GM23248 (cell line): ENCODE results near the gene NDUFS7. TPM values are rescaled to one million over a fixed set of nuclear protein-coding genes. Genes with fewer than 3 reads are reported as not detected.

Experiments
- DNase-seq: peaks from one replicate; pipeline ENCODE4 v3.0.0-alpha.2; 2015
- H2AFZ ChIP-seq: fragments of 200-600 bp; sonication (generic); 2 replicates; pipeline ENCODE4 v1.6.1; 2016; ENCODE audit warnings: antibody characterized with exemption
- H3F3A ChIP-seq: fragments of 200-600 bp; sonication (generic); 2 replicates; pipeline ENCODE4 v1.6.1; 2016; ENCODE audit warnings: mild to moderate bottlenecking, antibody characterized with exemption, mixed run types; ENCODE audit not compliant: insufficient read depth
- H3K27ac ChIP-seq: fragments of 200-600 bp; sonication (generic); 2 replicates; pipeline ENCODE4 v1.5.1; 2016; ENCODE audit warnings: mild to moderate bottlenecking
- H3K27me3 ChIP-seq: fragments of 200-600 bp; sonication (generic); replicated peaks from 2 replicates; pipeline ENCODE4 v1.6.1; 2016; ENCODE audit warnings: mild to moderate bottlenecking; ENCODE audit not compliant: insufficient read depth
- H3K36me3 ChIP-seq: fragments of 200-600 bp; sonication (generic); 2 replicates; pipeline ENCODE4 v1.6.1; 2016; ENCODE audit warnings: low read depth, mild to moderate bottlenecking
- H3K4me1 ChIP-seq: fragments of 200-600 bp; sonication (generic); 2 replicates; pipeline ENCODE4 v1.6.1; 2016; ENCODE audit warnings: mild to moderate bottlenecking; ENCODE audit not compliant: insufficient read depth
- H3K4me2 ChIP-seq: fragments of 200-600 bp; sonication (generic); one replicate; pipeline ENCODE4 v1.6.1; 2016; ENCODE audit warnings: mild to moderate bottlenecking; ENCODE audit not compliant: unreplicated experiment
- H3K4me3 ChIP-seq: fragments of 200-600 bp; sonication (generic); 2 replicates; pipeline ENCODE4 v1.5.1; 2016; ENCODE audit warnings: mild to moderate bottlenecking
- H3K79me2 ChIP-seq: fragments of 200-600 bp; sonication (generic); 2 replicates; pipeline ENCODE4 v1.6.1; 2016; ENCODE audit warnings: mild to moderate bottlenecking; ENCODE audit not compliant: insufficient read depth
- H3K9ac ChIP-seq: fragments of 200-600 bp; sonication (generic); 2 replicates; pipeline ENCODE4 v1.6.1; 2016; ENCODE audit warnings: mild to moderate bottlenecking
- H3K9me2 ChIP-seq: fragments of 200-600 bp; sonication (generic); 2 replicates; pipeline ENCODE4 v1.6.1; 2016; ENCODE audit warnings: mixed run types, mild to moderate bottlenecking, moderate library complexity; ENCODE audit not compliant: insufficient read depth
- H3K9me3 ChIP-seq: fragments of 200-600 bp; sonication (generic); one replicate; pipeline ENCODE4 v1.6.1; 2017; ENCODE audit warnings: low read depth
- H4K20me1 ChIP-seq: fragments of 200-600 bp; sonication (generic); 2 replicates; pipeline ENCODE4 v1.6.0; 2016; ENCODE audit not compliant: insufficient read depth
- EZH2 ChIP-seq: fragments of 200-600 bp; sonication (generic); IDR thresholded peaks from 2 replicates; pipeline ENCODE4 v1.6.1; 2018; ENCODE audit warnings: antibody characterized with exemption, mild to moderate bottlenecking; ENCODE audit not compliant: insufficient read depth, poor library complexity, severe bottlenecking
- EZH2phosphoT487 ChIP-seq: fragments of 200-600 bp; sonication (generic); IDR thresholded peaks from 2 replicates; pipeline ENCODE4 v1.6.1; 2018; ENCODE audit warnings: antibody characterized with exemption, moderate library complexity, mild to moderate bottlenecking, low read depth; ENCODE audit not compliant: insufficient read depth
- WGBS, 2 experiments: methylation state at CpG; one replicate each; pipeline ENCODE4 v1.1.6; 2015 to 2017; ENCODE audit warnings: low lambda C conversion rate in 2 of 2, low coverage in 1 of 2; ENCODE audit errors: missing lambda C conversion rate in 2 of 2; 5-methylcytosine and 5-hydroxymethylcytosine counted together
- in situ Hi-C: fragments of 300-500 bp; cut with MboI; formaldehyde crosslinking; loops from 2 replicates; pipeline ENCODE4 v1.15.0; 2020
- polyA plus RNA-seq: library from polyadenylated mRNA; unstranded; fragments of >200 nt; fragmentation: Nextera tagmentation; extraction: Ambion mirVana; gene quantifications from 2 replicates; pipeline ENCODE4 v1.2.1, GENCODE V29; 2016
- total RNA-seq: library from RNA; depleted of rRNA; stranded (reverse); fragments of >200 nt; shearing (Covaris generic); gene quantifications from 2 replicates; pipeline ENCODE4 v1.2.3, GENCODE V29; 2014

NDUFS7 gene
- total and polyA plus RNA-seq, 2 experiments from 2014 or later, result 67.1 to 173 TPM

GRCh38 chr19:1421958-1422305 lies 38.2 kb downstream of the NDUFS7 start:
- H3K9me3 ChIP-seq, result no peaks in the 10 kb centered on the region
- DNase-seq, result no peak
- no peak overlapping the region for H3K4me3 ChIP-seq
- peaks cover 98% of the 10 kb centered on the region for H3K79me2 ChIP-seq
- no peak overlapping the region for H2AFZ ChIP-seq
- peaks cover 2% of the 10 kb centered on the region; the same call in 1 of the 2 replicates for H3F3A ChIP-seq
- 86 to 89% methylated on average over 19 to 21 of the region's 22 CpGs for WGBS, 2 experiments
- TF ChIP-seq EZH2 (no peak), EZH2phosphoT487 (no peak)
- no peaks in the 10 kb centered on the region for H3K27me3 ChIP-seq
- peaks cover 4% of the 10 kb centered on the region; the same call in 1 of the 2 replicates for H4K20me1 ChIP-seq
- no peak overlapping the region for H3K9ac ChIP-seq
- in situ Hi-C loops, result no loop called here
- peaks cover 14% of the 10 kb centered on the region; the same call in 1 of the 2 replicates for H3K36me3 ChIP-seq
- H3K9me2 ChIP-seq, result no peaks in the 10 kb centered on the region
- H3K4me1 ChIP-seq, result no peaks in the 10 kb centered on the region
- H3K27ac ChIP-seq, result no peak overlapping the region
- no peak overlapping the region for H3K4me2 ChIP-seq

DNA sequence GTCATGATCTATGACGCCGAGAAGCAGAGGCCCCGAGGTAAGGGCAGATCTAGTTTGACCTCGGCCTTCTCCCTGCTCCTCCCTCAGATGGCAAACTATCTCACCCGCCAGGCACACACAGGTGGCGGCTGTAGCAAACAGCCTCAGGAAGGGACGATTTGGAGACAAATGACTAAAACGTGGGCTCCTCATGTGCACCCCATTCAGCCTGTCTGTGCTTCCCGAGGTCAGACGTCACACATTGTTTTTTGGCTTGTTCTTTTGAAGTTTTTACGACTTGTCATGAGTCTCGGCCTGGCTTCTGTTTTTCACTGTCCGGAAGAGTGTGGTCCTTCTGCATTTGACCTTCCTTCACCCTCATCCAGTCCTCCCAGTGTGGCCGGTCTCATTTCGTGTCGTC lies 38.7 kb downstream of the NDUFS7 start:
- no peaks in the 10 kb centered on the region for H3K9me2 ChIP-seq
- H3F3A ChIP-seq, result no peaks in the 10 kb centered on the region
- H3K27me3 ChIP-seq, result no peaks in the 10 kb centered on the region
- TF ChIP-seq EZH2phosphoT487 (no peak), EZH2 (no peak)
- peaks cover 3% of the 10 kb centered on the region; the same call in 1 of the 2 replicates for H4K20me1 ChIP-seq
- no peaks in the 10 kb centered on the region for H3K4me1 ChIP-seq
- in situ Hi-C loops, result no loop called here
- H3K27ac ChIP-seq, result no peak overlapping the region
- no peak overlapping the region for H3K4me3 ChIP-seq
- 83 to 85% methylated on average over 13 to 16 of the region's 16 CpGs for WGBS, 2 experiments
- DNase-seq, result no peak
- no peak overlapping the region for H3K9ac ChIP-seq
- peaks cover 97% of the 10 kb centered on the region for H3K79me2 ChIP-seq
- H2AFZ ChIP-seq, result no peak overlapping the region
- H3K9me3 ChIP-seq, result no peaks in the 10 kb centered on the region
- no peak overlapping the region for H3K4me2 ChIP-seq
- peaks cover 14% of the 10 kb centered on the region; the same call in 1 of the 2 replicates for H3K36me3 ChIP-seq

DNA sequence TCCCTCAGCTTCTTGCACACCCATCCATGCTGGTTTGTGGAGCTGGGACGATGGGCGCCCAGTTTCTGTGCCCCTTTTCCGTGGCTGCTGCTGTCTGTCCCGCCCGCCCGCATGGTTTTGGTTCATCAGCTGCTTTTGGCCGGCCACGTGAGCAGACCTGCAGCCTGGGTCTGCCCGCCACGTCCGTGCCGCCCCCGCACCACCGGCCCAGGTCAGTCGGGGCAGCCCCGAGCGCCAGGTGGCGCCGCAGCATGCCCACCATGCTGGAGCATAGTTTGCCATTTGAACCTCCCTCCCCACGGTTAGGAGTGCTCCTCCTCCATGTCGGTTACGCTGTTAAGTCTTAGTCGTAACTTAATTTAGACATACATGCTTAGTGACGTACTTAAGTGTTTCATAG lies 39.2 kb downstream of the NDUFS7 start:
- Histone ChIP-seq H3K9me2 (no peaks in the 10 kb centered on the region), H3K27ac (no peak overlapping the region), H3F3A (no peaks in the 10 kb centered on the region), H4K20me1 (no peaks in the 10 kb centered on the region), H2AFZ (no peak overlapping the region), H3K4me2 (no peak overlapping the region), H3K36me3 (peaks cover 14% of the 10 kb centered on the region; the same call in 1 of the 2 replicates), H3K9ac (no peak overlapping the region), H3K4me3 (no peak overlapping the region), H3K27me3 (no peaks in the 10 kb centered on the region), H3K9me3 (no peaks in the 10 kb centered on the region), H3K79me2 (peaks cover 97% of the 10 kb centered on the region), H3K4me1 (no peaks in the 10 kb centered on the region)
- in situ Hi-C loops, result no loop called here
- no peak for DNase-seq
- WGBS, 2 experiments, result 90 to 93% methylated on average over 24 of the region's 24 CpGs
- no peak for TF ChIP-seq EZH2
- TF ChIP-seq EZH2phosphoT487, result no peak

DNA sequence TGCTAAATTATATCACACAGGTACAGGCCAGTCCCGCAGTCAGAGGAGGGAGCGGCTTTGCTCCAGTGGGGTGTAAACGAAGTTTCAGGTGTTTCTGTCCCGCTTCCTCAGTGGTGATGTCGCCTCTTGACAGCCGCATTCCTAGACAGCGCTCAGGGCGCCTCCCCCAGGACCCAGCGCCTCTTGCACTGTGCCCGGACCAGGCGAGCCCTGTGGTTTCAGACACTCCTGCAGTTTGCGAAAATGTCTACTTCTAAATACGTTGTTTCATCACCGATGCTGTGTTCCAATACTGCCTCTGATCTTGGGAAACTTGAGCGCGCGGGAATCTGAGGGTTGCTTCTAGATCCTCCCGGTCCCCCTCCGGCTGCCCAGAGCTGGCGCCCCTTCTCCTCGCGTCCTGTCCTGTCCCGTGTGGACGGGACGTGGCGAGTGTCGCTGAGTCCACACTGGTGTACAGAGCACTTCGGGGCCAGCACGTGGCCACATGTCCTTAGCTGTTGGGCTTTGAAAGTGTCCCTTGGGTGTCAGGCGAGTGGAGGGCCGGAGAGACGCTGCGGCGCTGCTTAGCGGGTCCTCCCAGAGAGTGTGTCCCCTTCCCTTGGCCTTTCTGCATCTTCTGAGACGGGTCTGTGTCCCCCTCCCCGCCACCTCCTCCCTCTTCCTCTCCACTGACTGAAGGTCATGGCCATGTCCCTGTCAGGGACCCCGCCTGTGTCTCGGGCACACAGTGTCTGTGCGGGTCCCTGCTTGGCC lies 39.9 kb downstream of the NDUFS7 start:
- DNase-seq, result no peak
- Histone ChIP-seq H4K20me1 (no peaks in the 10 kb centered on the region), H3K9me3 (no peaks in the 10 kb centered on the region), H2AFZ (no peak overlapping the region), H3K4me2 (no peak overlapping the region), H3K36me3 (peaks cover 20% of the 10 kb centered on the region; the same call in 1 of the 2 replicates), H3K4me3 (no peak overlapping the region), H3K4me1 (no peaks in the 10 kb centered on the region), H3K79me2 (peaks cover 97% of the 10 kb centered on the region), H3K27ac (no peak overlapping the region), H3F3A (no peaks in the 10 kb centered on the region), H3K9me2 (no peaks in the 10 kb centered on the region), H3K27me3 (no peaks in the 10 kb centered on the region), H3K9ac (no peak overlapping the region)
- TF ChIP-seq EZH2phosphoT487 (no peak), EZH2 (no peak)
- WGBS, 2 experiments, result 95 to 96% methylated on average over 35 to 40 of the region's 40 CpGs
- in situ Hi-C loops, result no loop called here
